Spleen (tissue), 11 donors: Measurements from ENCODE around the gene ADAM33. TPM values are rescaled to one million over a fixed set of nuclear protein-coding genes. Genes with fewer than 3 reads are reported as not detected.

Source experiments
- DNase-seq: peaks from one replicate; pipeline ENCODE4 v3.0.0-alpha.2; 2020
- H3K27ac ChIP-seq, 8 donors: fragments of 200-600 bp; sonication (generic) in 7 of 8; 1 replicate in 4 of 8; 2 replicates in 4 of 8; pipeline versions ENCODE4 v1.5.0 to v1.8.0; 2016 to 2021; ENCODE audit warnings: inconsistent platforms in 4 of 8, mild to moderate bottlenecking in 4 of 8, moderate library complexity in 1 of 8
- H3K27me3 ChIP-seq, 7 donors: fragments of 200-600 bp; sonication (generic) in 6 of 7; replicated peaks in 1 of 7; 1 replicate in 4 of 7; 2 replicates in 3 of 7; pipeline versions ENCODE4 v1.5.0 to v1.8.0; 2016 to 2021; ENCODE audit warnings: inconsistent platforms in 3 of 7, mild to moderate bottlenecking in 1 of 7
- H3K36me3 ChIP-seq, 6 donors: fragments of 200-600 bp; sonication (generic) in 5 of 6; 1 replicate in 4 of 6; 2 replicates in 2 of 6; pipeline versions ENCODE4 v1.5.0 to v1.8.0; 2016 to 2021; ENCODE audit warnings: inconsistent platforms in 2 of 6
- H3K4me1 ChIP-seq, 6 donors: fragments of 200-600 bp; sonication (generic) in 5 of 6; 1 replicate in 3 of 6; 2 replicates in 3 of 6; pipeline versions ENCODE4 v1.5.0 to v1.8.0; 2016 to 2021; ENCODE audit warnings: inconsistent platforms in 3 of 6
- H3K4me3 ChIP-seq, 8 donors: fragments of 200-600 bp; sonication (generic) in 7 of 8; 1 replicate in 4 of 8; 2 replicates in 4 of 8; pipeline versions ENCODE4 v1.5.0 to v1.8.0; 2016 to 2021; ENCODE audit warnings: inconsistent platforms in 4 of 8, mild to moderate bottlenecking in 4 of 8, moderate library complexity in 2 of 8
- H3K9me3 ChIP-seq, 8 donors: fragments of 200-600 bp; sonication (generic) in 7 of 8; 1 replicate in 4 of 8; 2 replicates in 4 of 8; pipeline versions ENCODE4 v1.5.0 to v1.8.0; 2016 to 2021; ENCODE audit warnings: inconsistent platforms in 4 of 8
- CTCF ChIP-seq, 11 experiments: fragments of 200-600 bp in 7 of 11; fragments of 450-650 bp in 4 of 11; sonication (generic) in 4 of 11; IDR thresholded peaks in 8 of 11; conservative IDR thresholded peaks in 3 of 11; 1 replicate in 7 of 11; 2 replicates in 4 of 11; pipeline versions ENCODE4 v1.4.0 to v1.8.0; 2016 to 2021; ENCODE audit warnings: antibody characterized with exemption in 11 of 11, inconsistent platforms in 4 of 11, mild to moderate bottlenecking in 1 of 11
- POLR2A ChIP-seq, 3 donors: fragments of 450-650 bp; IDR thresholded peaks; one replicate each; pipeline ENCODE4 v1.5.1; 2017; ENCODE audit warnings: antibody characterized with exemption in 3 of 3, mild to moderate bottlenecking in 1 of 3
- POLR2AphosphoS5 ChIP-seq, 3 donors: sonication (generic); formaldehyde crosslinking; IDR thresholded peaks; one replicate each; pipeline ENCODE4 v1.5.1; 2017; ENCODE audit warnings: antibody characterized with exemption in 3 of 3
- WGBS, 5 donors: extraction: QIAGEN DNeasy Blood & Tissue Kit in 3 of 5; methylation state at CpG; one replicate each; pipeline versions ENCODE4 v1.1.5 to v1.1.7; 2013 to 2018; 5-methylcytosine and 5-hydroxymethylcytosine counted together
- intact Hi-C: fragments of 100-400 bp; cut with DNase I; formaldehyde crosslinking; loops from one replicate; pipeline ENCODE4 v1.15.0; 2023; ENCODE audit warnings: low total_unique reads
- polyA plus RNA-seq, 3 donors: library from polyadenylated mRNA; stranded (reverse); fragments of 200-250 nt; gene quantifications; one replicate each; pipeline ENCODE4 v1.2.1, GENCODE V29; 2013
- total RNA-seq, 7 donors: library from RNA; depleted of rRNA in 3 of 7; stranded (reverse); fragments of >200 nt in 3 of 7; fragmentation: NEBNext Ultra II Directional in 4 of 7; extraction: Animal tissue kit (Norgen Biotek cat#: 25700) in 4 of 7; gene quantifications; one replicate each; pipeline versions ENCODE4 v1.1.0 to v1.2.1, GENCODE V29; 2016 to 2021
- donor health status: healthy with polysubstance abuse.
- donor health status: DM: no; HTN: no; CAD: no; lungs with moderate emphysema.
- donor health status: DM: no; HTN: no; CAD: no.
- donor health status: Bipolar disorder and iron deficiency.
- donor health status: healthy.
- donor health status: DM: no; HTN: no; CAD: no.
- donor health status: DM: yes; HTN: yes; CAD: no.

ADAM33 gene
- total and polyA plus RNA-seq, 10 donors, result 4.0 to 31.6 (median 9.3) TPM

- TF ChIP-seq POLR2AphosphoS5 (IDR thresholded peaks at IDR 0.05) (no peak), POLR2A (IDR thresholded peaks at IDR 0.05) (no peak), CTCF (IDR thresholded peaks at IDR 0.05 in 8 of 11, conservative IDR thresholded peaks at IDR 0.05 in 3 of 11) (no peak)
- Histone ChIP-seq H3K4me3 (peak overlapping the region in 4 of 8 donors; percentile 22 to 64 (median 36)), H3K36me3 (no peaks in the 10 kb centered on the region), H3K27ac (peak overlapping the region in 2 of 8 donors; percentile 18 to 28), H3K4me1 (peaks cover 0 to 48% (median 28%) of the 10 kb centered on the region in 6 donors), H3K9me3 (no peaks in the 10 kb centered on the region), H3K27me3 (peaks cover 0 to 70% (median 24%) of the 10 kb centered on the region in 7 donors)
- 74 to 82% (median 75%) methylated on average over 7 to 15 of the region's 15 CpGs for WGBS, 5 donors
- DNase-seq, result no peak
- intact Hi-C loops, result no loop called here
Measured at GRCh38 chr20:3680701-3681351, 984 bp downstream of the ADAM33 start.

GRCh38 chr20:3679749-3680700, 1.8 kb downstream of the ADAM33 start:
- TF ChIP-seq POLR2AphosphoS5 (IDR thresholded peaks at IDR 0.05), result peak in 1 of 3 donors; percentile 7
- no peak for TF ChIP-seq POLR2A (IDR thresholded peaks at IDR 0.05)
- TF ChIP-seq CTCF (IDR thresholded peaks at IDR 0.05 in 8 of 11, conservative IDR thresholded peaks at IDR 0.05 in 3 of 11), result no peak
- Histone ChIP-seq H3K27me3 (peaks cover 0 to 78% (median 30%) of the 10 kb centered on the region in 7 donors), H3K9me3 (no peaks in the 10 kb centered on the region), H3K4me3 (peak overlapping the region in 2 of 8 donors; percentile 44 to 64), H3K4me1 (peaks cover 0 to 48% (median 28%) of the 10 kb centered on the region in 6 donors), H3K27ac (peak overlapping the region in 2 of 8 donors; percentile 18 to 28), H3K36me3 (no peaks in the 10 kb centered on the region)
- DNase-seq, result no peak
- intact Hi-C loops, result no loop called here
- WGBS, 5 donors, result 60 to 77% (median 71%) methylated on average over 13 to 18 of the region's 18 CpGs

- H3K27ac ChIP-seq, result peak overlapping the region in 2 of 8 donors; percentile 18 to 28
- H3K9me3 ChIP-seq, result no peaks in the 10 kb centered on the region
- intact Hi-C loops, result no loop called here
- TF ChIP-seq POLR2AphosphoS5 (IDR thresholded peaks at IDR 0.05) (no peak), CTCF (IDR thresholded peaks at IDR 0.05 in 8 of 11, conservative IDR thresholded peaks at IDR 0.05 in 3 of 11) (no peak), POLR2A (IDR thresholded peaks at IDR 0.05) (no peak)
- no peaks in the 10 kb centered on the region for H3K36me3 ChIP-seq
- peaks cover 0 to 88% (median 39%) of the 10 kb centered on the region in 7 donors for H3K27me3 ChIP-seq
- H3K4me1 ChIP-seq, result peaks cover 0 to 48% (median 28%) of the 10 kb centered on the region in 6 donors
- no peak overlapping the region for H3K4me3 ChIP-seq
- DNase-seq, result no peak
- 79 to 90% (median 87%) methylated on average over 14 of the region's 14 CpGs for WGBS, 5 donors
Measured at GRCh38 chr20:3678856-3679720, 2.7 kb downstream of the ADAM33 start.
